ENCODE results near the gene ARSG.

ARSG gene

GRCh38 chr17:68417317-68417716 lies 126.0 kb downstream of the ARSG start:
- H3K4me3 ChIP-seq (ENCODE audit: low read depth, low read length): no peak overlapping the region
- DNase-seq (ENCODE audit: low read depth): no peak
- TF ChIP-seq CTCF (IDR thresholded peaks at IDR 0.05; ENCODE audit: low read depth, low read length, missing control alignments): no peak

GRCh38 chr17:68418876-68419275 lies 127.6 kb downstream of the ARSG start:
- no peak for TF ChIP-seq CTCF (IDR thresholded peaks at IDR 0.05; ENCODE audit: low read depth, low read length, missing control alignments)
- DNase-seq (ENCODE audit: low read depth): no peak
- H3K4me3 ChIP-seq (ENCODE audit: low read depth, low read length): no peak overlapping the region

- no peak overlapping the region for H3K4me3 ChIP-seq (ENCODE audit: low read depth, low read length)
- no peak for DNase-seq (ENCODE audit: low read depth)
- TF ChIP-seq CTCF (IDR thresholded peaks at IDR 0.05; ENCODE audit: low read depth, low read length, missing control alignments): no peak
Measured at GRCh38 chr17:68420065-68420464, 128.8 kb downstream of the ARSG start.

GRCh38 chr17:68421486-68421885 lies 130.2 kb downstream of the ARSG start:
- TF ChIP-seq CTCF (IDR thresholded peaks at IDR 0.05; ENCODE audit: low read depth, low read length, missing control alignments): no peak
- no peak overlapping the region for H3K4me3 ChIP-seq (ENCODE audit: low read depth, low read length)
- DNase-seq (ENCODE audit: low read depth): no peak

- H3K4me3 ChIP-seq (ENCODE audit: low read depth, low read length): no peak overlapping the region
- no peak for DNase-seq (ENCODE audit: low read depth)
- TF ChIP-seq CTCF (IDR thresholded peaks at IDR 0.05; ENCODE audit: low read depth, low read length, missing control alignments): no peak
Measured at GRCh38 chr17:68422821-68423220, 131.5 kb downstream of the ARSG start.

- H3K4me3 ChIP-seq (ENCODE audit: low read depth, low read length): no peak overlapping the region
- DNase-seq (ENCODE audit: low read depth): no peak
- no peak for TF ChIP-seq CTCF (IDR thresholded peaks at IDR 0.05; ENCODE audit: low read depth, low read length, missing control alignments)
Measured at GRCh38 chr17:68423251-68423650, 132.0 kb downstream of the ARSG start.

GRCh38 chr17:68424203-68424602 lies 132.9 kb downstream of the ARSG start:
- TF ChIP-seq CTCF (IDR thresholded peaks at IDR 0.05; ENCODE audit: low read depth, low read length, missing control alignments): no peak
- no peak overlapping the region for H3K4me3 ChIP-seq (ENCODE audit: low read depth, low read length)
- DNase-seq (ENCODE audit: low read depth): no peak

Measured in GM12864 (cell line).